ENCODE data around the gene LRP8. TPM values are rescaled to one million over a fixed set of nuclear protein-coding genes. Genes with fewer than 3 reads are reported as not detected.

The LRP8 gene
- total and polyA plus RNA-seq, 12 donors = 0.37 to 4.7 (median 2.2) TPM

GRCh38 chr1:53336146-53336545, 8.3 kb upstream of the LRP8 start:
- WGBS, 2 donors = 81 to 84% methylated on average over 12 of the region's 12 CpGs
- peaks cover 0 to 26% (median 17%) of the 10 kb centered on the region in 7 donors for H3K27me3 ChIP-seq
- H3K4me3 ChIP-seq = no peak overlapping the region
- ATAC-seq (no peak), DNase-seq (no peak)
- no peak for TF ChIP-seq CTCF (IDR thresholded peaks at IDR 0.05)
- no peaks in the 10 kb centered on the region for H3K4me1 ChIP-seq
- no peaks in the 10 kb centered on the region for H3K9me3 ChIP-seq
- intact Hi-C loops (cut with DNase I) = no loop called here
- no peaks in the 10 kb centered on the region for H3K36me3 ChIP-seq
- no peak overlapping the region for H3K27ac ChIP-seq

GRCh38 chr1:53335661-53336060, 7.8 kb upstream of the LRP8 start:
- H3K27me3 ChIP-seq = peaks cover 0 to 25% (median 17%) of the 10 kb centered on the region in 7 donors
- no peaks in the 10 kb centered on the region for H3K4me1 ChIP-seq
- intact Hi-C loops (cut with DNase I) = no loop called here
- no peak for DNase-seq
- H3K4me3 ChIP-seq = no peak overlapping the region
- no peaks in the 10 kb centered on the region for H3K9me3 ChIP-seq
- no peaks in the 10 kb centered on the region for H3K36me3 ChIP-seq
- ATAC-seq = no peak
- H3K27ac ChIP-seq = no peak overlapping the region
- 85 to 94% methylated on average over 1 of the region's 1 CpG for WGBS, 2 donors
- TF ChIP-seq CTCF (IDR thresholded peaks at IDR 0.05) = no peak

- Histone ChIP-seq H3K4me1 (no peaks in the 10 kb centered on the region), H3K9me3 (no peaks in the 10 kb centered on the region), H3K27me3 (peaks cover 0 to 22% (median 13%) of the 10 kb centered on the region in 7 donors), H3K27ac (no peak overlapping the region), H3K36me3 (no peaks in the 10 kb centered on the region), H3K4me3 (no peak overlapping the region)
- TF ChIP-seq CTCF (IDR thresholded peaks at IDR 0.05) = no peak
- intact Hi-C loops (cut with DNase I) = no loop called here
- DNase-seq = no peak
- 69 to 75% methylated on average over 9 of the region's 9 CpGs for WGBS, 2 donors
- no peak for ATAC-seq
These were observed 6.9 kb upstream of the LRP8 start for GRCh38 chr1:53334781-53335180.

- no peaks in the 10 kb centered on the region for H3K9me3 ChIP-seq
- no peaks in the 10 kb centered on the region for H3K36me3 ChIP-seq
- intact Hi-C loops (cut with DNase I) = no loop called here
- no peak overlapping the region for H3K27ac ChIP-seq
- H3K4me1 ChIP-seq = no peaks in the 10 kb centered on the region
- H3K4me3 ChIP-seq = no peak overlapping the region
- no peak for TF ChIP-seq CTCF (IDR thresholded peaks at IDR 0.05)
- WGBS, 2 donors = 80 to 89% methylated on average over 2 of the region's 2 CpGs
- peaks cover 0 to 21% (median 8%) of the 10 kb centered on the region in 7 donors for H3K27me3 ChIP-seq
- DNase-seq = peak in 1 of 2 donors; percentile 1
- ATAC-seq = no peak
These were observed 6.4 kb upstream of the LRP8 start for GRCh38 chr1:53334312-53334711.

All from heart right ventricle (tissue), 16 donors.